SK-N-SH (cell line): ENCODE data around the gene PLA2G6. TPM values are rescaled to one million over a fixed set of nuclear protein-coding genes. Genes with fewer than 3 reads are reported as not detected.
A peak's percentile ranks its signal among the peaks of the same experiment; 100 is the strongest.

Experiments used
- CTCF ChIA-PET: fragments of 300-600, 350-600 bp; formaldehyde crosslinking; extraction: SDS; loops from one replicate; lab custom pipeline; 2021; lab: Yijun Ruan, JAX
- POLR2A ChIA-PET: fragments of 350-600 bp; sonication (Branson Sonifier 250); formaldehyde crosslinking; extraction: SDS; loops from one replicate; lab custom pipeline; 2020; ENCODE audit warnings: antibody characterized with exemption, inconsistent platforms; lab: Yijun Ruan, JAX
- DNase-seq: peaks from one replicate; pipeline ENCODE4 v3.0.0; 2012
- H2AFZ ChIP-seq: fragments of 200-600 bp; sonication (generic); 2 replicates; pipeline ENCODE4 v1.8.1; 2016; ENCODE audit warnings: antibody characterized with exemption, mild to moderate bottlenecking, low read depth
- H3F3A ChIP-seq: fragments of 200-600 bp; sonication (generic); replicated peaks from 2 replicates; pipeline ENCODE3; 2016; ENCODE audit warnings: antibody characterized with exemption, mild to moderate bottlenecking; ENCODE audit not compliant: insufficient read depth
- H3K27ac ChIP-seq, 2 experiments: fragments of 200-500 bp in 1 of 2; fragments of 200-600 bp in 1 of 2; sonication (Bioruptor generic) in 1 of 2; sonication (generic), shearing (Covaris generic) in 1 of 2; 2 replicates each; pipeline versions ENCODE4 v1.5.1 to v1.6.1; 2014 to 2016; ENCODE audit warnings: low read depth in 2 of 2, inconsistent platforms in 1 of 2, low read length in 1 of 2, mild to moderate bottlenecking in 1 of 2, mixed read lengths in 1 of 2
- H3K27me3 ChIP-seq: fragments of 200-600 bp; sonication (generic), shearing (Covaris generic); 2 replicates; pipeline ENCODE4 v1.6.1; 2016; ENCODE audit warnings: mixed run types; ENCODE audit not compliant: insufficient read depth
- H3K36me3 ChIP-seq, 2 experiments: fragments of 200-500 bp in 1 of 2; fragments of 200-600 bp in 1 of 2; sonication (Bioruptor generic) in 1 of 2; sonication (generic) in 1 of 2; replicated peaks in 1 of 2; 2 replicates each; pipeline versions ENCODE3 to v1.5.1; 2014 to 2016; ENCODE audit warnings: low read length in 1 of 2, mild to moderate bottlenecking in 1 of 2; ENCODE audit not compliant: insufficient read depth in 2 of 2, control insufficient read depth in 1 of 2
- H3K4me1 ChIP-seq, 2 experiments: fragments of 200-500 bp in 1 of 2; fragments of 200-600 bp in 1 of 2; sonication (Bioruptor generic) in 1 of 2; sonication (generic), shearing (Covaris generic) in 1 of 2; 2 replicates each; pipeline versions ENCODE4 v1.5.1 to v1.6.1; 2014 to 2016; ENCODE audit warnings: low read depth in 1 of 2, low read length in 1 of 2, mixed run types in 1 of 2; ENCODE audit not compliant: insufficient read depth in 2 of 2, control insufficient read depth in 1 of 2
- H3K4me2 ChIP-seq: fragments of 200-600 bp; sonication (generic), shearing (Covaris generic); 2 replicates; pipeline ENCODE4 v1.6.1; 2017; ENCODE audit warnings: mixed run types
- H3K4me3 ChIP-seq, 2 experiments: fragments of 200-500 bp in 1 of 2; fragments of 200-600 bp in 1 of 2; sonication (Bioruptor generic) in 1 of 2; sonication (generic), shearing (Covaris generic) in 1 of 2; 2 replicates each; pipeline versions ENCODE4 v1.5.1 to v1.8.1; 2014 to 2016; ENCODE audit warnings: low read depth in 2 of 2, inconsistent platforms in 1 of 2, low read length in 1 of 2, mild to moderate bottlenecking in 1 of 2, mixed read lengths in 1 of 2, moderate library complexity in 1 of 2
- H3K79me2 ChIP-seq: fragments of 200-600 bp; sonication (generic); 2 replicates; pipeline ENCODE4 v1.8.1; 2017; ENCODE audit warnings: mild to moderate bottlenecking; ENCODE audit not compliant: insufficient read depth
- H3K9ac ChIP-seq: fragments of 200-600 bp; sonication (generic); 2 replicates; pipeline ENCODE4 v1.6.1; 2017; ENCODE audit warnings: mixed run types
- H3K9me2 ChIP-seq: fragments of 200-600 bp; sonication (generic); 2 replicates; pipeline ENCODE4 v1.6.1; 2017; ENCODE audit warnings: mixed run types
- H3K9me3 ChIP-seq: fragments of 200-600 bp; sonication (generic); 2 replicates; pipeline ENCODE4 v1.6.1; 2017; ENCODE audit warnings: mixed run types, mild to moderate bottlenecking, moderate library complexity
- H4K20me1 ChIP-seq: fragments of 200-600 bp; sonication (generic); 2 replicates; pipeline ENCODE4 v1.6.1; 2017; ENCODE audit warnings: mild to moderate bottlenecking, mixed run types; ENCODE audit not compliant: insufficient read depth
- CHD2 ChIP-seq: fragments of 150-350 bp; IDR thresholded peaks from 2 replicates; pipeline ENCODE4 v1.6.1; 2018; ENCODE audit warnings: low read length; ENCODE audit not compliant: partially characterized antibody
- ELF1 ChIP-seq: IDR thresholded peaks from 2 replicates; pipeline ENCODE4 v1.4.0; 2012
- EZH2phosphoT487 ChIP-seq: fragments of 200-600 bp; sonication (generic); IDR thresholded peaks from 2 replicates; pipeline ENCODE4 v1.6.1; 2017; ENCODE audit warnings: low read depth, mixed run types, mild to moderate bottlenecking, antibody characterized with exemption, moderate library complexity, borderline replicate concordance
- FOSL2 ChIP-seq: IDR thresholded peaks from 2 replicates; pipeline ENCODE4 v1.4.0; 2012; ENCODE audit warnings: low read depth, mild to moderate bottlenecking, moderate library complexity, borderline replicate concordance
- FOXJ3 ChIP-seq: sonication (generic); formaldehyde crosslinking; IDR thresholded peaks from 2 replicates; pipeline ENCODE4 v1.5.1; 2020; ENCODE audit warnings: mild to moderate bottlenecking, missing genetic modification reagents
- FOXM1 ChIP-seq: IDR thresholded peaks from 2 replicates; pipeline ENCODE4 v1.4.0; 2012; ENCODE audit warnings: low read depth, mild to moderate bottlenecking
- GATA2 ChIP-seq: sonication (generic); formaldehyde crosslinking; IDR thresholded peaks from 2 replicates; pipeline ENCODE4 v1.5.0; 2020; ENCODE audit warnings: mild to moderate bottlenecking, missing genetic modification reagents
- JUND ChIP-seq: IDR thresholded peaks from 2 replicates; pipeline ENCODE4 v1.4.0; 2012
- NRF1 ChIP-seq: IDR thresholded peaks from 2 replicates; pipeline ENCODE4 v1.6.1; 2012; ENCODE audit warnings: low read depth, mild to moderate bottlenecking, low read length
- RAD21 ChIP-seq: IDR thresholded peaks from 2 replicates; pipeline ENCODE4 v1.6.1; 2012; ENCODE audit warnings: mild to moderate bottlenecking, low read length
- RCOR1 ChIP-seq: fragments of 150-350 bp; IDR thresholded peaks from 2 replicates; pipeline ENCODE4 v1.6.1; 2017; ENCODE audit warnings: antibody characterized with exemption, low read length
- REST ChIP-seq: IDR thresholded peaks from 2 replicates; pipeline ENCODE4 v1.6.1; 2012; ENCODE audit warnings: mild to moderate bottlenecking, low read depth, low read length, moderate library complexity
- RFX5 ChIP-seq: IDR thresholded peaks from 2 replicates; pipeline ENCODE4 v1.6.1; 2012; ENCODE audit warnings: mild to moderate bottlenecking, improper control_type of control experiment, low read length
- TEAD4 ChIP-seq: IDR thresholded peaks from 2 replicates; pipeline ENCODE4 v1.4.0; 2012; ENCODE audit warnings: mild to moderate bottlenecking, borderline replicate concordance; ENCODE audit not compliant: insufficient read depth
- WGBS: methylation state at CpG from one replicate; pipeline ENCODE4 v1.1.6; 2017; ENCODE audit warnings: low lambda C conversion rate; 5-methylcytosine and 5-hydroxymethylcytosine counted together
- polyA plus RNA-seq, 3 experiments: library from polyadenylated mRNA; depleted of rRNA; stranded (reverse); fragments of >200 nt; gene quantifications; 2 replicates each; pipeline ENCODE4 v1.2.3, GENCODE V29; 2012

PLA2G6 gene
- polyA plus RNA-seq, 1 of the 3 experiments (the other 2 are of a cell fraction), result 10.5 TPM

GRCh38 chr22:38203855-38204514 is 22.4 kb upstream of the PLA2G6 start:
- CTCF ChIA-PET, result interaction anchor here (1.0 kb wide), 1 partner anchor 89 kb away, joined by 3 read pairs; no protein-coding TSS in a partner anchor
- no peaks in the 10 kb centered on the region for H3F3A ChIP-seq
- peaks cover 0 to 11% of the 10 kb centered on the region in 2 experiments; a peak in 1 of 4 replicates for H3K4me1 ChIP-seq
- no peaks in the 10 kb centered on the region for H3K36me3 ChIP-seq
- H4K20me1 ChIP-seq, result peaks cover 21% of the 10 kb centered on the region
- H3K4me2 ChIP-seq, result peak overlapping the region; percentile 84
- H3K27ac ChIP-seq, result no peak overlapping the region
- H3K27me3 ChIP-seq, result no peaks in the 10 kb centered on the region
- no peak overlapping the region for H2AFZ ChIP-seq
- no peak for TF ChIP-seq FOXM1
- no peak for TF ChIP-seq REST
- TF ChIP-seq GATA2 (CRISPR knock-in tag), result no peak
- TF ChIP-seq RCOR1, result no peak
- no peak for TF ChIP-seq JUND
- no peak for TF ChIP-seq RFX5
- no peak for TF ChIP-seq NRF1
- no peak for TF ChIP-seq CHD2
- TF ChIP-seq TEAD4, result no peak
- TF ChIP-seq EZH2phosphoT487, result no peak
- no peaks in the 10 kb centered on the region for H3K9me2 ChIP-seq
- peaks cover 51% of the 10 kb centered on the region for H3K79me2 ChIP-seq
- 100% methylated on average over 2 of the region's 3 CpGs for WGBS
- no peak overlapping the region for H3K9ac ChIP-seq
- POLR2A ChIA-PET, result no interaction called here
- no peaks in the 10 kb centered on the region for H3K9me3 ChIP-seq
- peak overlapping the region in 1 of 2 experiments; percentile 63; a peak in 2 of 4 replicates for H3K4me3 ChIP-seq
- no peak for DNase-seq

DNA sequence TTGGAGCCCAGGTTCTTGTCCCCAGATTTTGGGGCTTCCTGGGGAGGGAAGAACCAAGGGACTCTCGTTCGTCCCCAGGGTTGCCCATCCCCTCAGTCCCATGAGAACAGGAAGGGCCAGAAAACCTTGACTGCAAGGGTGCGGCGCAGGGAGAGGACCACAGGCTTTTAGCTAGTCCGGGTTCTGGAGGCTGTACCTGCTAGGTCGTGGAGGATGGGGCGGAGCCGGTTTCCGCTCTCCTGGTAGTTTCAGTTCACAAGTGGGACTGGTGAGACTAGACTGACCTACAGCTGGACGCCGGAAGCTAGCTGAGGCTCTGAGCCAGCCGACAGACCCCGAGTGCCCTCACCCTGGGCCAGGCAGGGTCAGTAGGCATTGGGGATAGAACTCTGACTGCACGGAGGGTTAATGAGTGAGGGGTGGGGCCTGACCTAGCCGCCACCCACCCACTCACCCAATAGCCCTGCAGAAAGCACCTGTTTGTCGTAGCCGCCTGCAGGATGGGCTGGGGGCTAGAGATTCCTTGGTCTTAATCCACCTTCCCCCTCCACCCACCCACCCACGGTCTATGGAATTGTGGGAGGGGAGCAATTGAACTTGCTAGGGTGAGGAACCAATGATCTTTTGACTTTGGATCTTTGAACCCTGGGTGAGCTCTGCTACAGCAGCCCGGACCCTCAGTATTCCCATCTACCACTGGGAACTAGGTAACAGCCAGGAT is 21.6 kb upstream of the PLA2G6 start:
- H4K20me1 ChIP-seq, result peaks cover 21% of the 10 kb centered on the region
- no peaks in the 10 kb centered on the region for H3K9me3 ChIP-seq
- WGBS, result no CpG with 5 or more reads among the region's 19 CpGs
- no peaks in the 10 kb centered on the region for H3K36me3 ChIP-seq
- no peaks in the 10 kb centered on the region for H3F3A ChIP-seq
- ChIA-PET POLR2A (no interaction called here), CTCF (no interaction called here)
- H3K4me1 ChIP-seq, result peaks cover 0 to 11% of the 10 kb centered on the region in 2 experiments; a peak in 1 of 4 replicates
- H3K4me3 ChIP-seq, result peak overlapping the region; percentile 60 to 63
- peak; percentile 50 for DNase-seq
- peak overlapping the region; percentile 92 for H3K9ac ChIP-seq
- no peak for TF ChIP-seq FOSL2
- TF ChIP-seq FOXJ3 (CRISPR knock-in tag), result no peak
- TF ChIP-seq RAD21, result no peak
- no peak for TF ChIP-seq ELF1
- peak overlapping the region; percentile 84 for H3K4me2 ChIP-seq
- peaks cover 46% of the 10 kb centered on the region for H3K79me2 ChIP-seq
- peak overlapping the region in 1 of 2 experiments; percentile 85; a peak in 1 of 4 replicates for H3K27ac ChIP-seq
- no peaks in the 10 kb centered on the region for H3K27me3 ChIP-seq
- H3K9me2 ChIP-seq, result no peaks in the 10 kb centered on the region
- H2AFZ ChIP-seq, result no peak overlapping the region
